Measurements from ENCODE around the gene KLHL2. TPM values are rescaled to one million over a fixed set of nuclear protein-coding genes. Genes with fewer than 3 reads are reported as not detected.
"Not testable (repeated sequence)": the region's sequence is repeated elsewhere in the genome, so short reads cannot be mapped to it uniquely, and the experiment has no call there.

Gene KLHL2
- total and polyA plus RNA-seq, 2 of the 13 experiments (the other 11 are each of a cell fraction or from before 2014, with no cell fraction given): 9.2 to 17.6 TPM

DNA sequence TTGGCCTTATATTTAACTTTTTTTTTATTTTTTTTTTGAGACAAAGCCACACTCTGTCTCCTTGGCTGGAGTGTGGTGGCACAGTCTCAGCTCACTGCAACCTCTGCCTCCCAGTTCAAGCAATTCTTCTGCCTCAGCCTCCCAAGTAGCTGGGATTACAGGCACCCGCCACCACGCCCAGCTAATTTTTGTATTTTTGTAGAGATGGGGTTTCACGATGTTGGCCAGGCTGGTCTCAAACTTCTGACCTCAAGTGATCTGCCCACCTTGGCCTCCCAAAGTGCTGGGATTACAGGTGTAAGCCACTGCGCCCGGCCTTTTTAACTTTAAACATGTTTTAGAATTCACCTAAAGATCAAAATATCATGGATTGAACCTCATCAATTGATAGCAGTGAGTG is 135.0 kb downstream of the KLHL2 start:
- peaks cover 16% of the 10 kb centered on the region for H3K4me1 ChIP-seq (ENCODE audit: insufficient read depth, low read length)
- DNase-seq (ENCODE audit: low spot score); H3K27me3 ChIP-seq (ENCODE audit: control insufficient read depth in 1 of 2, insufficient read depth in 2 of 2, low read length in 2 of 2); H3K27ac ChIP-seq (ENCODE audit: extremely low read length, insufficient read depth, low read length); FAIRE-seq; H3K4me2 ChIP-seq (ENCODE audit: low read depth, low read length); H2AFZ ChIP-seq (ENCODE audit: low read length); H3K9me3 ChIP-seq (ENCODE audit: low read length); ATAC-seq; H3K9ac ChIP-seq (ENCODE audit: insufficient read depth, low read depth, low read length); intact Hi-C loops (cut with micrococcal nuclease; ENCODE audit: unreplicated experiment); BruUV-seq (replicated peaks); H3K4me3 ChIP-seq (replicated peaks in 1 of 3; ENCODE audit: insufficient read depth in 1 of 3, low read depth in 2 of 3, low read length in 3 of 3): not testable (repeated sequence)
- peak; percentile 60 for TF ChIP-seq RBM22 (optimal IDR thresholded peaks at IDR 0.05; ENCODE audit: low read length)
- in situ Hi-C loops (cut with HindIII; ENCODE audit: extremely low pct_ligation_motif_present, low pct_unique_long_range_greater_than_20kb): loop anchor here (5.0 kb wide), 1 partner anchor 210 kb away; no protein-coding TSS in a partner anchor
- peaks cover 56% of the 10 kb centered on the region for H4K20me1 ChIP-seq (ENCODE audit: insufficient read depth, low read length)
- CTCF ChIA-PET (ENCODE audit: low intra/inter-chr PET ratio, low total read pairs): interaction anchor here (2.0 kb wide), 1 partner anchor 211 kb away, joined by 24 read pairs; no protein-coding TSS in a partner anchor
- POLR2A ChIA-PET: interaction anchor here (0.7 to 0.9 kb wide), 4 partner anchors 15 to 216 kb away, joined by 3 to 4 read pairs (median 3); partner anchors contain the start of gene MSMO1
- H3K79me2 ChIP-seq (ENCODE audit: insufficient read depth, low read length): peaks cover 19% of the 10 kb centered on the region
- H3K36me3 ChIP-seq (replicated peaks in 1 of 2; ENCODE audit: control insufficient read depth in 1 of 2, insufficient read depth in 2 of 2, low read length in 2 of 2): peaks cover 6 to 31% of the 10 kb centered on the region in 2 experiments
- 100% methylated on average over 5 of the region's 5 CpGs for WGBS (ENCODE audit: low lambda C conversion rate)

DNA sequence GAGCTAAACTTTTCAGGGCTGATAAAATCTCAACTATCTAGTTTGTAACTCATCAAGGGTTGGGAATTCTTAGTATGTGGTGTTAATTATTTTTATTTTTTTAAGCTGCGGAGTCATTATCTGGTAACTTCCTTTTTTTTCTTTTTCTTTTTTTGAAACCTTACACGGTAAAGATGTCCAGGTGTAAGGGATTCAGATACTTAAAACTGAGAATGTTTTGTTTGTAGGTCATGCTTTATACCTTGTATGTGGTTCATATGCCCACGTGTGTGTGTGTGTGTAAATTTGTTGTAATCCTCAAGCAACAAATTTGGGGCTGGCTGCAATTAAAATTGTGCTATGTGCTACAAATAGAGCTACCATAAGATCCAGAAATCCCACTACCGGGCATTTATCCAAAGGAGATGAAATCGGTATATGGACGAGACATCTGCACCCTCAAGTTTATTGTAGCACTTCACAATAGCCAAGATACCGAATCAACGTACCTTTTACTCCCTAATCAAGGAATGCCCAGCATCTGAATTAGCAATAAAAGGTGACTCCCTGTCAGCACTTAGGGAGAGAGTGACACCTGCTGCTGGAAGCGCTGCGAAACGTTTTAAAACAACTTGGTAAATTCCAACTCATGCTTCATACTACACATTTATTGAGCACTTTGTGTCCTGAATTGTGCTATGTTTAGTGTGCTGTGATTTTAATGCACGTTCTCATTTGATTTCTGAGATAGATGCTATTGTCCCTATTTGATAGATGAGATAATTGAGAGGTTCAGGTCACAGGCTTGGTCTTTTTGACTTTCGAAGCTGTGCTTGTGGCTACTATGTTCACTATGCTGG is 136.2 kb downstream of the KLHL2 start:
- no peak overlapping the region for H3K4me2 ChIP-seq (ENCODE audit: low read depth, low read length)
- DNase-seq (ENCODE audit: low spot score) (peak; percentile 24), ATAC-seq (peak; percentile 23), FAIRE-seq (no peak)
- H3K9me3 ChIP-seq (ENCODE audit: low read length): no peaks in the 10 kb centered on the region
- peaks cover 46% of the 10 kb centered on the region for H4K20me1 ChIP-seq (ENCODE audit: insufficient read depth, low read length)
- POLR2A ChIA-PET: interaction anchor here (1.0 to 1.3 kb wide), 2 partner anchors 16 to 231 kb away, joined by 3 to 5 read pairs; partner anchors contain the start of genes MSMO1 and TMEM192
- no peak overlapping the region for H2AFZ ChIP-seq (ENCODE audit: low read length)
- no peaks in the 10 kb centered on the region for H3K27me3 ChIP-seq (ENCODE audit: control insufficient read depth in 1 of 2, insufficient read depth in 2 of 2, low read length in 2 of 2)
- H3K27ac ChIP-seq (ENCODE audit: extremely low read length, insufficient read depth, low read length): no peak overlapping the region
- no peak overlapping the region for H3K4me3 ChIP-seq (replicated peaks in 1 of 3; ENCODE audit: insufficient read depth in 1 of 3, low read depth in 2 of 3, low read length in 3 of 3)
- WGBS (ENCODE audit: low lambda C conversion rate): 81% methylated on average over 13 of the region's 13 CpGs
- CTCF ChIA-PET (ENCODE audit: low intra/inter-chr PET ratio, low total read pairs): interaction anchor here (0.9 to 2.0 kb wide), 2 partner anchors 212 to 231 kb away, joined by 3 to 24 read pairs; partner anchors contain the start of gene TMEM192
- peaks cover 8% of the 10 kb centered on the region; the same call in 1 of the 2 replicates for H3K4me1 ChIP-seq (ENCODE audit: insufficient read depth, low read length)
- H3K9ac ChIP-seq (ENCODE audit: insufficient read depth, low read depth, low read length): no peak overlapping the region
- H3K36me3 ChIP-seq (replicated peaks in 1 of 2; ENCODE audit: control insufficient read depth in 1 of 2, insufficient read depth in 2 of 2, low read length in 2 of 2): peaks cover 6 to 22% of the 10 kb centered on the region in 2 experiments; a peak in 4 of 5 replicates
- peaks cover 9% of the 10 kb centered on the region for H3K79me2 ChIP-seq (ENCODE audit: insufficient read depth, low read length)
- BruUV-seq (replicated peaks): no TSS peak
- in situ Hi-C loops (cut with HindIII; ENCODE audit: extremely low pct_ligation_motif_present, low pct_unique_long_range_greater_than_20kb): loop anchor here (5.0 kb wide), 1 partner anchor 211 kb away; no protein-coding TSS in a partner anchor
- intact Hi-C loops (cut with micrococcal nuclease; ENCODE audit: unreplicated experiment): loop anchor here (1.0 kb wide), 1 partner anchor 212 kb away; no protein-coding TSS in a partner anchor
- TF ChIP-seq, protein P1, sequence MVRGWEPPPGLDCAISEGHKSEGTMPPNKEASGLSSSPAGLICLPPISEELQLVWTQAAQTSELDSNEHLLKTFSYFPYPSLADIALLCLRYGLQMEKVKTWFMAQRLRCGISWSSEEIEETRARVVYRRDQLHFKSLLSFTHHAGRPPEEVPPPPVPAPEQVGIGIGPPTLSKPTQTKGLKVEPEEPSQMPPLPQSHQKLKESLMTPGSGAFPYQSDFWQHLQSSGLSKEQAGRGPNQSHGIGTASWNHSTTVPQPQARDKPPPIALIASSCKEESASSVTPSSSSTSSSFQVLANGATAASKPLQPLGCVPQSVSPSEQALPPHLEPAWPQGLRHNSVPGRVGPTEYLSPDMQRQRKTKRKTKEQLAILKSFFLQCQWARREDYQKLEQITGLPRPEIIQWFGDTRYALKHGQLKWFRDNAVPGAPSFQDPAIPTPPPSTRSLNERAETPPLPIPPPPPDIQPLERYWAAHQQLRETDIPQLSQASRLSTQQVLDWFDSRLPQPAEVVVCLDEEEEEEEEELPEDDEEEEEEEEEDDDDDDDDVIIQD (CRISPR knock-in tag; IDR thresholded peaks at IDR 0.05; ENCODE audit: low read depth): no peak
- TF ChIP-seq MYC (CRISPR knock-in tag; IDR thresholded peaks at IDR 0.05; ENCODE audit: borderline replicate concordance): no peak
- TF ChIP-seq CENPT (CRISPR knock-in tag; IDR thresholded peaks at IDR 0.05; ENCODE audit: low read depth): no peak
- TF ChIP-seq AKAP8 (CRISPR knock-in tag; IDR thresholded peaks at IDR 0.05): no peak
- TF ChIP-seq ZMYM2 (CRISPR knock-in tag; IDR thresholded peaks at IDR 0.05): no peak
- no peak for TF ChIP-seq GPN1 (CRISPR knock-in tag; IDR thresholded peaks at IDR 0.05; ENCODE audit: borderline replicate concordance)
- TF ChIP-seq, protein P2, sequence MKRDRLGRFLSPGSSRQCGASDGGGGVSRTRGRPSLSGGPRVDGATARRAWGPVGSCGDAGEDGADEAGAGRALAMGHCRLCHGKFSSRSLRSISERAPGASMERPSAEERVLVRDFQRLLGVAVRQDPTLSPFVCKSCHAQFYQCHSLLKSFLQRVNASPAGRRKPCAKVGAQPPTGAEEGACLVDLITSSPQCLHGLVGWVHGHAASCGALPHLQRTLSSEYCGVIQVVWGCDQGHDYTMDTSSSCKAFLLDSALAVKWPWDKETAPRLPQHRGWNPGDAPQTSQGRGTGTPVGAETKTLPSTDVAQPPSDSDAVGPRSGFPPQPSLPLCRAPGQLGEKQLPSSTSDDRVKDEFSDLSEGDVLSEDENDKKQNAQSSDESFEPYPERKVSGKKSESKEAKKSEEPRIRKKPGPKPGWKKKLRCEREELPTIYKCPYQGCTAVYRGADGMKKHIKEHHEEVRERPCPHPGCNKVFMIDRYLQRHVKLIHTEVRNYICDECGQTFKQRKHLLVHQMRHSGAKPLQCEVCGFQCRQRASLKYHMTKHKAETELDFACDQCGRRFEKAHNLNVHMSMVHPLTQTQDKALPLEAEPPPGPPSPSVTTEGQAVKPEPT (CRISPR knock-in tag; IDR thresholded peaks at IDR 0.05; ENCODE audit: low read depth): no peak
- no peak for TF ChIP-seq SP4 (CRISPR knock-in tag; IDR thresholded peaks at IDR 0.05)
- TF ChIP-seq, protein P3, sequence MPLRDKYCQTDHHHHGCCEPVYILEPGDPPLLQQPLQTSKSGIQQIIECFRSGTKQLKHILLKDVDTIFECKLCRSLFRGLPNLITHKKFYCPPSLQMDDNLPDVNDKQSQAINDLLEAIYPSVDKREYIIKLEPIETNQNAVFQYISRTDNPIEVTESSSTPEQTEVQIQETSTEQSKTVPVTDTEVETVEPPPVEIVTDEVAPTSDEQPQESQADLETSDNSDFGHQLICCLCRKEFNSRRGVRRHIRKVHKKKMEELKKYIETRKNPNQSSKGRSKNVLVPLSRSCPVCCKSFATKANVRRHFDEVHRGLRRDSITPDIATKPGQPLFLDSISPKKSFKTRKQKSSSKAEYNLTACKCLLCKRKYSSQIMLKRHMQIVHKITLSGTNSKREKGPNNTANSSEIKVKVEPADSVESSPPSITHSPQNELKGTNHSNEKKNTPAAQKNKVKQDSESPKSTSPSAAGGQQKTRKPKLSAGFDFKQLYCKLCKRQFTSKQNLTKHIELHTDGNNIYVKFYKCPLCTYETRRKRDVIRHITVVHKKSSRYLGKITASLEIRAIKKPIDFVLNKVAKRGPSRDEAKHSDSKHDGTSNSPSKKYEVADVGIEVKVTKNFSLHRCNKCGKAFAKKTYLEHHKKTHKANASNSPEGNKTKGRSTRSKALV (CRISPR knock-in tag; IDR thresholded peaks at IDR 0.05): peak; percentile 50; the same call in 1 of the 2 replicates
